Transverse colon (tissue), 4 donors: Measurements from ENCODE around the gene GHRHR. TPM values are rescaled to one million over a fixed set of nuclear protein-coding genes. Genes with fewer than 3 reads are reported as not detected.

ENCODE experiments used
- DNase-seq: peaks from one replicate; pipeline ENCODE4 v3.0.0-alpha.2; 2019
- H3K27ac ChIP-seq, 4 donors: fragments of 200-600 bp; sonication (generic); 2 replicates each; pipeline ENCODE4 v1.5.1; 2016 to 2018; ENCODE audit warnings: inconsistent platforms in 4 of 4
- H3K27me3 ChIP-seq: fragments of 200-600 bp; sonication (generic); 2 replicates; pipeline ENCODE4 v1.5.1; 2017; ENCODE audit warnings: inconsistent platforms
- H3K36me3 ChIP-seq, 4 donors: fragments of 200-600 bp; sonication (generic); 2 replicates each; pipeline ENCODE4 v1.5.1; 2017 to 2019; ENCODE audit warnings: inconsistent platforms in 4 of 4
- H3K4me1 ChIP-seq, 4 donors: fragments of 200-600 bp; sonication (generic); 2 replicates each; pipeline ENCODE4 v1.5.1; 2017 to 2020; ENCODE audit warnings: inconsistent platforms in 4 of 4
- H3K4me3 ChIP-seq, 4 donors: fragments of 200-600 bp; sonication (generic); 1 replicate in 1 of 4; 2 replicates in 3 of 4; pipeline versions ENCODE4 v1.5.1 to v1.6.1; 2017 to 2019; ENCODE audit warnings: inconsistent platforms in 4 of 4
- H3K9me3 ChIP-seq, 2 donors: fragments of 200-600 bp; sonication (generic); 2 replicates each; pipeline ENCODE4 v1.5.1; 2017 to 2019; ENCODE audit warnings: inconsistent platforms in 2 of 2
- EP300 ChIP-seq: sonication (generic); formaldehyde crosslinking; IDR thresholded peaks from one replicate; pipeline ENCODE4 v1.6.1; 2017; ENCODE audit warnings: antibody characterized with exemption, low read depth
- POLR2A ChIP-seq: fragments of 450-650 bp; IDR thresholded peaks from one replicate; pipeline ENCODE4 v1.6.1; 2016; ENCODE audit warnings: antibody characterized with exemption, mild to moderate bottlenecking, moderate library complexity
- POLR2AphosphoS5 ChIP-seq, 3 donors: sonication (generic); formaldehyde crosslinking; IDR thresholded peaks; one replicate each; pipeline ENCODE4 v1.6.1; 2016; ENCODE audit warnings: antibody characterized with exemption in 3 of 3
- WGBS, 2 donors: methylation state at CpG; one replicate each; pipeline ENCODE4 v1.1.5; 2018; ENCODE audit warnings: low coverage in 1 of 2; 5-methylcytosine and 5-hydroxymethylcytosine counted together
- in situ Hi-C, 4 donors: fragments of 200-750 bp; cut with MboI; loops; one replicate each; pipeline versions ENCODE4 v1.15.0 to v1.15.1; 2017; ENCODE audit warnings: low sequenced_read_pairs in 3 of 4, low pct_ligation_motif_present in 1 of 4, low pct_unique_long_range_greater_than_20kb in 1 of 4
- intact Hi-C: fragments of 100-400 bp; cut with DNase I; formaldehyde crosslinking; loops from one replicate; pipeline ENCODE4 v1.15.1; 2023; ENCODE audit warnings: low total_unique reads
- total RNA-seq, 4 donors: library from RNA; depleted of rRNA; stranded (reverse); fragments of >200 nt; gene quantifications; one replicate each; pipeline ENCODE4 v1.1.0, GENCODE V29; 2016
- TF ChIP-seq, protein P1 (sequence below), 5 experiments: fragments of 200-600 bp in 3 of 5; fragments of 450-650 bp in 2 of 5; sonication (generic) in 3 of 5; IDR thresholded peaks; 1 replicate in 2 of 5; 2 replicates in 3 of 5; pipeline ENCODE4 v1.5.1; 2016 to 2017; ENCODE audit warnings: antibody characterized with exemption in 5 of 5, inconsistent platforms in 3 of 5, mild to moderate bottlenecking in 2 of 5, moderate library complexity in 1 of 5

The GHRHR gene
- total RNA-seq, 4 donors from 2014 or later, result not detected

GRCh38 chr7:30998180-30998579 lies 34.4 kb downstream of the GHRHR start:
- Histone ChIP-seq H3K4me1 (no peaks in the 10 kb centered on the region), H3K9me3 (no peaks in the 10 kb centered on the region), H3K4me3 (no peak overlapping the region), H3K27ac (no peak overlapping the region), H3K36me3 (no peaks in the 10 kb centered on the region), H3K27me3 (no peaks in the 10 kb centered on the region)
- in situ Hi-C loops (no loop called here), intact Hi-C loops (no loop called here)
- TF ChIP-seq POLR2A, result no peak
- TF ChIP-seq EP300, result no peak
- TF ChIP-seq, protein P1, sequence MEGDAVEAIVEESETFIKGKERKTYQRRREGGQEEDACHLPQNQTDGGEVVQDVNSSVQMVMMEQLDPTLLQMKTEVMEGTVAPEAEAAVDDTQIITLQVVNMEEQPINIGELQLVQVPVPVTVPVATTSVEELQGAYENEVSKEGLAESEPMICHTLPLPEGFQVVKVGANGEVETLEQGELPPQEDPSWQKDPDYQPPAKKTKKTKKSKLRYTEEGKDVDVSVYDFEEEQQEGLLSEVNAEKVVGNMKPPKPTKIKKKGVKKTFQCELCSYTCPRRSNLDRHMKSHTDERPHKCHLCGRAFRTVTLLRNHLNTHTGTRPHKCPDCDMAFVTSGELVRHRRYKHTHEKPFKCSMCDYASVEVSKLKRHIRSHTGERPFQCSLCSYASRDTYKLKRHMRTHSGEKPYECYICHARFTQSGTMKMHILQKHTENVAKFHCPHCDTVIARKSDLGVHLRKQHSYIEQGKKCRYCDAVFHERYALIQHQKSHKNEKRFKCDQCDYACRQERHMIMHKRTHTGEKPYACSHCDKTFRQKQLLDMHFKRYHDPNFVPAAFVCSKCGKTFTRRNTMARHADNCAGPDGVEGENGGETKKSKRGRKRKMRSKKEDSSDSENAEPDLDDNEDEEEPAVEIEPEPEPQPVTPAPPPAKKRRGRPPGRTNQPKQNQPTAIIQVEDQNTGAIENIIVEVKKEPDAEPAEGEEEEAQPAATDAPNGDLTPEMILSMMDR (IDR thresholded peaks at IDR 0.05), result no peak
- TF ChIP-seq POLR2AphosphoS5 (IDR thresholded peaks at IDR 0.05), result no peak
- 87% methylated on average over 10 of the region's 10 CpGs; no CpG with 5 or more reads in 1 of the 2 donors for WGBS, 2 donors
- DNase-seq, result no peak

DNA sequence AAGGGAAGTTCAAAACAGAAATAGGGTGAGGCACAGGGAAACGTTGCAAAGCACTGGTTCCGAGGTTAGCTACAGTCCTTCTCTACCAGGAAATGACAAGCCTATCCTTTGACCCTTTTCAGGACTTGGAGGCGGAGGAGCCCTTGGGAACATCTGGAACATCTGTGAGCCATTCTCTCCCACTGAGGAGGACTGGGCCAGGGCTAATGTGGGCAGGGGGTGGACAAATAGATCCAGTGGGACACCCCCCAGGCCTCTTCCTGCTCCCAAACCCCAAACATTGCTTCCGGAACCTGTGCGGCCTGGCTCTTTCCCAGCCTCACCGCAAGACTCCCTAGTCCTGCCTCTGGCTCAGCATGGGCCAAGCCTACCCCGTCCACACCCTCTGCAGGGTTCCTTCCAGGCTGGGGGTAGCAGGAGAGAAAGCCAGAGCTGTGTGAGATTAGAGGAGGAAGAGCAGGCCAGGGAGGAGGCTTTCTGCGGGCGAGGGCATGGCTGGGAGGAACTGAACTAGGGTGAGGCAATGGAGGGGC lies 36.5 kb downstream of the GHRHR start:
- Histone ChIP-seq H3K4me1 (no peaks in the 10 kb centered on the region), H3K36me3 (no peaks in the 10 kb centered on the region), H3K9me3 (no peaks in the 10 kb centered on the region), H3K27ac (no peak overlapping the region), H3K27me3 (no peaks in the 10 kb centered on the region), H3K4me3 (no peak overlapping the region)
- intact Hi-C loops, result no loop called here
- no peak for DNase-seq
- in situ Hi-C loops, result no loop called here
- 17 to 70% methylated on average over 2 to 9 of the region's 9 CpGs for WGBS, 2 donors
- TF ChIP-seq, protein P1 (IDR thresholded peaks at IDR 0.05), result no peak
- TF ChIP-seq POLR2A (no peak), EP300 (no peak), POLR2AphosphoS5 (IDR thresholded peaks at IDR 0.05) (no peak)

DNA sequence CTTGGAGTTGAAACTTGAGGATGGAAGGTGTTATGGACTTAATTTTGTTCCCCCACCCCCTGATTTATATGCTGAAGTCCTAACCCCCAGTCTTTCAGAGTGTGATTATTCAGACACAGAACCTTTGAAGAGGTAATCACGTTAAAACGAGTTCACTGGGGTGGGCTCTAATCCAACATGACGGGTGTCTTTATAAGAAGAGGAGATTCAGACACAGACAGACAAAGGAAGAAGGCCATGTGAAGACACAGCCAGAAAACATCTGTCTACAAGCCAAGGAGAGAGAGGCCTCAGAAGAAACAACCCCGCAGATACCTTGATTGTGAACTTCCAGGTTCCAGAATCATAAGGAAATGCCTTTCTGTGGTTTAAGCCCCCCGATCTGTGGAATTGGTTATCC lies 37.0 kb downstream of the GHRHR start:
- Histone ChIP-seq H3K4me3 (no peak overlapping the region), H3K36me3 (no peaks in the 10 kb centered on the region), H3K4me1 (no peaks in the 10 kb centered on the region), H3K27me3 (peaks cover under 1% of the 10 kb centered on the region), H3K27ac (no peak overlapping the region), H3K9me3 (no peaks in the 10 kb centered on the region)
- WGBS, 2 donors, result 56 to 71% methylated on average over 5 of the region's 5 CpGs
- intact Hi-C loops (no loop called here), in situ Hi-C loops (no loop called here)
- TF ChIP-seq, protein P1 (IDR thresholded peaks at IDR 0.05), result no peak
- TF ChIP-seq POLR2A (no peak), POLR2AphosphoS5 (IDR thresholded peaks at IDR 0.05) (no peak), EP300 (no peak)
- no peak for DNase-seq

- intact Hi-C loops, result no loop called here
- in situ Hi-C loops, result no loop called here
- no peak for DNase-seq
- WGBS, 2 donors, result 69 to 70% methylated on average over 4 to 6 of the region's 6 CpGs
- TF ChIP-seq, protein P1 (IDR thresholded peaks at IDR 0.05), result no peak
- TF ChIP-seq POLR2A, result no peak
- Histone ChIP-seq H3K9me3 (no peaks in the 10 kb centered on the region), H3K36me3 (no peaks in the 10 kb centered on the region), H3K4me3 (no peak overlapping the region), H3K27me3 (peaks cover 4% of the 10 kb centered on the region), H3K4me1 (no peaks in the 10 kb centered on the region), H3K27ac (no peak overlapping the region)
Observed at GRCh38 chr7:31002256-31002655, 38.5 kb downstream of the GHRHR start.
